Measurements from ENCODE around the gene TIPRL.
"Not testable (repeated sequence)": the region's sequence is repeated elsewhere in the genome, so short reads cannot be mapped to it uniquely, and the experiment has no call there.

Gene TIPRL

GRCh38 chr1:168146160-168146539 lies 32.6 kb upstream of the TIPRL start:
- no peaks in the 10 kb centered on the region for H3K27me3 Mint-ChIP-seq
- DNase-seq (no peak), ATAC-seq (replicated peaks) (no peak)
- peak overlapping the region in 1 of 2 donors; percentile 75 for H3K4me3 Mint-ChIP-seq
- peaks cover 6 to 31% of the 10 kb centered on the region in 2 donors for H3K4me1 Mint-ChIP-seq
- no peaks in the 10 kb centered on the region for H3K36me3 Mint-ChIP-seq
- no peak overlapping the region for H3K27ac Mint-ChIP-seq
- no peaks in the 10 kb centered on the region for H3K9me3 Mint-ChIP-seq

GRCh38 chr1:168146626-168147025 lies 32.1 kb upstream of the TIPRL start:
- Mint-ChIP-seq H3K9me3 (no peaks in the 10 kb centered on the region), H3K4me1 (peaks cover 6 to 31% of the 10 kb centered on the region in 2 donors), H3K4me3 (peak overlapping the region in 1 of 2 donors; percentile 3), H3K27me3 (no peaks in the 10 kb centered on the region), H3K36me3 (no peaks in the 10 kb centered on the region), H3K27ac (no peak overlapping the region)
- no peak for ATAC-seq (replicated peaks)
- no peak for DNase-seq

GRCh38 chr1:168148916-168149315 lies 29.8 kb upstream of the TIPRL start:
- H3K4me1 Mint-ChIP-seq: peaks cover 6 to 31% of the 10 kb centered on the region in 2 donors
- DNase-seq: no peak
- no peaks in the 10 kb centered on the region for H3K9me3 Mint-ChIP-seq
- H3K27me3 Mint-ChIP-seq: peaks cover 0 to 2% of the 10 kb centered on the region in 2 donors
- H3K36me3 Mint-ChIP-seq: no peaks in the 10 kb centered on the region
- H3K4me3 Mint-ChIP-seq: no peak overlapping the region
- peak; percentile 47 to 52 for ATAC-seq (replicated peaks)
- H3K27ac Mint-ChIP-seq: no peak overlapping the region

DNA sequence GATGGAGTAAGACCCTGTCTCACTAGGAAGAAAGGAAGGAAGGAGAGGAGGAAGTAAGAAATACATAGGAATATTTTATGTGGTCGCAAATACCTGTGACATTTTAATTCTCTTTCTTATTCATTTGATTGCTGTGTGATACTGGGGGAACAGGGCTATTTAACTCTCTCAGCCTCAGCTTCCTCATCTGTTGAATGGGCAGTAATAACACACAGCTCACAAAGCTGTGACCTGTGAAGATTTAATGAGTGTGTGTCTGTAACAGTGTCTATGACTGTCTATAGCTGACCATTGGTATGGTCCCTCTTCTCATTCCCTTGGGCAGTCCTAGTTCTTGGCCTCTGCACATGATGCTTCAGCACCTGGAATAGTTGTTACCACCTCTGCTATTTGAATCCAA lies 28.5 kb upstream of the TIPRL start:
- Mint-ChIP-seq H3K36me3 (no peaks in the 10 kb centered on the region), H3K9me3 (peaks cover 5 to 8% of the 10 kb centered on the region in 2 donors), H3K27ac (no peak overlapping the region), H3K4me1 (peaks cover 7 to 36% of the 10 kb centered on the region in 2 donors), H3K4me3 (no peak overlapping the region), H3K27me3 (peaks cover 0 to 4% of the 10 kb centered on the region in 2 donors)
- DNase-seq (no peak), ATAC-seq (replicated peaks) (no peak)

DNA sequence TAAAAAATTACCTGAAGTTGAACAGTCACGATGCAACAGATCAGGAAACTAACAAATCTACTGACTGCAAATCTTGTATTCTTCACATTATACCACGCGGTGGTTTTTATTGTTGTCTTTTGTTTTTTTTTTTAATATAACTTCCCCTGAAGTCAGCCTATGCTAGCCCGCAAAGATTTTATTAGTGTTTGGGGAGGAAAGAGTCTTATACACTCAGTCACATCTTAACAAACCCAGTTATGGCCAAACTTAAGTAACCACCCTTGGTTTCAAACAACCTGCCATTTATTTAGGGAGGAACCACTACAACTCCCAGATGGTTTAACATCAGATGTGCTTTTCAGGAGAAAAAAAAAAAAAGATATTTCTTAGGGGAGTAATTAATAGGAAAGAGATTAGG lies 26.8 kb upstream of the TIPRL start:
- no peak overlapping the region for H3K4me3 Mint-ChIP-seq
- peaks cover 0 to 4% of the 10 kb centered on the region in 2 donors for H3K27me3 Mint-ChIP-seq
- no peaks in the 10 kb centered on the region for H3K36me3 Mint-ChIP-seq
- peaks cover 7 to 12% of the 10 kb centered on the region in 2 donors for H3K9me3 Mint-ChIP-seq
- no peak overlapping the region for H3K27ac Mint-ChIP-seq
- no peak for ATAC-seq (replicated peaks)
- DNase-seq: no peak
- H3K4me1 Mint-ChIP-seq: peaks cover 3 to 22% of the 10 kb centered on the region in 2 donors

DNA sequence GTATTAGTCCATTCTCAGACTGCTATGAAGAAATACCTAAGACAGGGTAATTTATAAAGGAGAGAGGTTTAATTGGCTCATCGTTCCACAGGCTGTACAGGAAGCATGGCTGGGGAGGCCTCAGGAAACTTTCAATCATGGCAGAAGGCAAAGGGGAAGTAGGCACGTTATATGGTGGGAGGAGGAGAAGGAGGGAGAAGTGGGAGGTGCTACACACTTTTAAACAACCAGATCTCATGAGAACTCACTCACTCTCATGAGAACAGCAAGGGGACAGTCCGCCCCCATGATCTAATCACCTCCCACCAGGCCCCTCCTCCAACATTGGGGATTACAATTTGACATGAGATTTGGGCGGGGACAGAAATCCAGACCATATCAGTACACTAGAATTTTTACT lies 24.1 kb upstream of the TIPRL start:
- peaks cover 22 to 24% of the 10 kb centered on the region in 2 donors for H3K9me3 Mint-ChIP-seq
- not testable (repeated sequence) for H3K27ac Mint-ChIP-seq, DNase-seq, H3K4me3 Mint-ChIP-seq, H3K4me1 Mint-ChIP-seq
- peaks cover 7 to 15% of the 10 kb centered on the region in 2 donors for H3K36me3 Mint-ChIP-seq
- peak; percentile 31 to 33 for ATAC-seq (replicated peaks)
- peaks cover 10 to 12% of the 10 kb centered on the region in 2 donors for H3K27me3 Mint-ChIP-seq

- Mint-ChIP-seq H3K4me3 (no peak overlapping the region), H3K27me3 (peaks cover 10 to 12% of the 10 kb centered on the region in 2 donors), H3K4me1 (peaks cover 3 to 8% of the 10 kb centered on the region in 2 donors), H3K36me3 (peaks cover 14 to 24% of the 10 kb centered on the region in 2 donors), H3K9me3 (peaks cover 32 to 35% of the 10 kb centered on the region in 2 donors), H3K27ac (no peak overlapping the region)
- no peak for DNase-seq
- no peak for ATAC-seq (replicated peaks)
Observed at GRCh38 chr1:168155910-168156309, 22.9 kb upstream of the TIPRL start.

GRCh38 chr1:168157638-168158037 lies 21.1 kb upstream of the TIPRL start:
- no peak for DNase-seq
- peaks cover 14 to 24% of the 10 kb centered on the region in 2 donors for H3K36me3 Mint-ChIP-seq
- ATAC-seq (replicated peaks): no peak
- peaks cover 35 to 39% of the 10 kb centered on the region in 2 donors for H3K9me3 Mint-ChIP-seq
- no peak overlapping the region for H3K4me3 Mint-ChIP-seq
- no peak overlapping the region for H3K27ac Mint-ChIP-seq
- peaks cover 3 to 8% of the 10 kb centered on the region in 2 donors for H3K4me1 Mint-ChIP-seq
- peaks cover 10 to 17% of the 10 kb centered on the region in 2 donors for H3K27me3 Mint-ChIP-seq

GRCh38 chr1:168159251-168159650 lies 19.5 kb upstream of the TIPRL start:
- ATAC-seq (replicated peaks): no peak
- H3K27ac Mint-ChIP-seq: no peak overlapping the region
- no peak for DNase-seq
- peaks cover 14 to 24% of the 10 kb centered on the region in 2 donors for H3K36me3 Mint-ChIP-seq
- H3K4me3 Mint-ChIP-seq: no peak overlapping the region
- peaks cover 33 to 39% of the 10 kb centered on the region in 2 donors for H3K9me3 Mint-ChIP-seq
- H3K4me1 Mint-ChIP-seq: peaks cover 10 to 19% of the 10 kb centered on the region in 2 donors
- H3K27me3 Mint-ChIP-seq: peaks cover 10 to 13% of the 10 kb centered on the region in 2 donors

- H3K4me1 Mint-ChIP-seq: peaks cover 7 to 20% of the 10 kb centered on the region in 2 donors
- peaks cover 30 to 34% of the 10 kb centered on the region in 2 donors for H3K9me3 Mint-ChIP-seq
- H3K36me3 Mint-ChIP-seq: peaks cover 14 to 24% of the 10 kb centered on the region in 2 donors
- peaks cover 10 to 13% of the 10 kb centered on the region in 2 donors for H3K27me3 Mint-ChIP-seq
- no peak overlapping the region for H3K27ac Mint-ChIP-seq
- DNase-seq (no peak), ATAC-seq (replicated peaks) (no peak)
- H3K4me3 Mint-ChIP-seq: no peak overlapping the region
Observed at GRCh38 chr1:168159979-168160378, 18.8 kb upstream of the TIPRL start.

- Mint-ChIP-seq H3K27me3 (peaks cover 10 to 13% of the 10 kb centered on the region in 2 donors), H3K9me3 (peaks cover 28% of the 10 kb centered on the region in 2 donors), H3K4me3 (no peak overlapping the region), H3K36me3 (peaks cover 14 to 24% of the 10 kb centered on the region in 2 donors), H3K27ac (no peak overlapping the region), H3K4me1 (peaks cover 7 to 24% of the 10 kb centered on the region in 2 donors)
- ATAC-seq (replicated peaks) (no peak), DNase-seq (no peak)
Observed at GRCh38 chr1:168161459-168161858, 17.3 kb upstream of the TIPRL start.

GRCh38 chr1:168163670-168164069 lies 15.1 kb upstream of the TIPRL start:
- peaks cover 9 to 15% of the 10 kb centered on the region in 2 donors for H3K36me3 Mint-ChIP-seq

DNA sequence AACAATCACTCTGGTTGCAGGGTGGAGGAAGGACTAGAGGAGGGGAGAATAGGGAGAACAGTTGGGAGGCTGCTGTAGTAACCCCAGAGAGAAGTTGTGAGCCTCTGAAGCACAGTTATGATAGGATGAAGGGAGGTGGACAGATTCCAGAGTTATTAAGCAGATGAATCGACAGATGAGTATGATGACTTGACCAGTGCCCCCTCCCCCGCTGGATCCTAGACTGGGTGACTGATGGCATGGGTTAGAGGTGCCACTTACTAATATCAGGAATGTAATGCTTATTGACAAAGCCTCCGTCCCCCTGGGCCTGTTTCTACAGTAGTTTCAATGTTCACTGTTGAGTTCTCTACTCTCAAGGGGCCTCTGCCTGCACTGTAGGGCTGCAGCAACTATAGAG lies 14.0 kb upstream of the TIPRL start:
- Mint-ChIP-seq H3K4me1 (peaks cover 7 to 24% of the 10 kb centered on the region in 2 donors), H3K27ac (no peak overlapping the region), H3K4me3 (no peak overlapping the region), H3K9me3 (peaks cover 12 to 14% of the 10 kb centered on the region in 2 donors), H3K27me3 (peaks cover 0 to 5% of the 10 kb centered on the region in 2 donors), H3K36me3 (peaks cover 7 to 8% of the 10 kb centered on the region in 2 donors)
- DNase-seq (no peak), ATAC-seq (replicated peaks) (peak in 1 of 2 donors; percentile 20)

More at GRCh38 chr1:168163670-168164069, 15.1 kb upstream of the TIPRL start:
- ATAC-seq (replicated peaks): peak; percentile 53 to 64
- Mint-ChIP-seq H3K9me3 (peaks cover 16 to 17% of the 10 kb centered on the region in 2 donors), H3K4me1 (peaks cover 7 to 24% of the 10 kb centered on the region in 2 donors), H3K27me3 (peaks cover 2 to 9% of the 10 kb centered on the region in 2 donors), H3K4me3 (no peak overlapping the region), H3K27ac (no peak overlapping the region)
- no peak for DNase-seq

DNA sequence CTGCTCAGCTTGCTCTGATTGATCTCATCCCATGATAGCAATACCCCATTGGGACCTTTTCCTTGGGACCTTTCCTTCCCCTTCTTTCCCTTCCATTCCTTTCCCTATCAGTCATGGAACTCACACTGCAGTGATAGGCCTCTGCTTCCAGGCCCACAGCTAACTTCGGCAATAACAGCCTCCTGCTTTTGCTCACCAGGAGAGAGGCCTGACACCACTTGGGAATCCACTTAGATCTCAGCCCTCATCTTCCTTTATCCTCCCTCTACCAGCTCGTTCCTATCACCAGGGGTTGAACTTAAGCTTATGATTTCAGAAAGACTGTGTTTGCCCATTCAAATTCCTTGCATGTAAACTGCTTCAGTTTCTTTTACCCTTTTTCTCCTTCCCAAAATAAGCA lies 11.0 kb upstream of the TIPRL start:
- Mint-ChIP-seq H3K9me3 (peaks cover 2 to 5% of the 10 kb centered on the region in 2 donors), H3K4me3 (no peak overlapping the region), H3K4me1 (peaks cover 14 to 39% of the 10 kb centered on the region in 2 donors), H3K27me3 (no peaks in the 10 kb centered on the region), H3K36me3 (peaks cover 2 to 4% of the 10 kb centered on the region in 2 donors), H3K27ac (no peak overlapping the region)
- DNase-seq (no peak), ATAC-seq (replicated peaks) (no peak)

Data from stimulated activated naive B cell treated with anti-CD40 and anti-IgM and Interleukin-4, amounts not matched to agents 10 μg/mL and 1 μg/mL and 100 μg/mL, for 72 hours (primary cell).